ENCODE data around the gene PRSS27.

DNA sequence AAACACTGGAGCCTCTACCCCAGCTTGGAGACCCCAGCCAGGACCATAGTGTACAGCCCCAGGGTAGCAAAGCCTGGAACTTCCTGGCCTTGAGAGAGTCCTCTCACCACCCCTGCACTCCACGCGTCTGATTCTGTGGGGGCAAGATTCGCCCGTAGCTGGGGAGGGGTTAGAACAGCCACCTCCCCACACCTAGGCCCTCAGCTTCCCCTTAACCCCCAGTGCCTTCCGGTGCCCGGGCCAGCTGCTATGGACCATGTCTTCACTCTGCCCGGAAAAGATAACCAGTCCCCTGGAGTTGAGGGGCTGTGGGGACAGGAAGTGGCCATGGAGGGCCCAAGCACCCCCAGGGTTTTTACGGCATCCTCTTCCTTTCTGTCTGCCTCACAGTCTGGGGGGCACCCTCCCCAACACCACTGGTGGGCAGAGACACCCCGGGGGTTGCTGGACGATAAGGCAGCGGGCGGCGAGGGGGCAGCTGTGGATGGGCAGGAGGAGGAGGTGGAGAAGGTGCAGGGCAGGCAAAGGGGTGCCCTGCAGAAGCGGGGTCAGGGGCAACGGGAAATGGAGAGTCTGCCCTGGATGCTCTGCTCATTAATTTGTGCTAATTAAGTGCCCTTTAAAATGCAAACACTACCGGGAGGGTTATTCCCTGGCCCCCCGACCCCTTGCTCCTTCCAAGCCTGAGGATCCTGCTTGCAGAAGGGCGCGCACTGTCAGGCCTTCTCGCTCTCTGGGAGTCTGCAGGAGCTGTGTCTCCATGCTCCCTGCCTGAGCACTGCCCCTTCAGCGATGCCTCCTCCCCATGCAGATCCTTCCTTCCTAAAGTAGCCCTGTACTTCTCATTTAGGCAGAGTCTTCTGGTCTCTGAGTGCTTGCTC, 2.4 kb downstream of the PRSS27 start:
- TF ChIP-seq, protein P1, sequence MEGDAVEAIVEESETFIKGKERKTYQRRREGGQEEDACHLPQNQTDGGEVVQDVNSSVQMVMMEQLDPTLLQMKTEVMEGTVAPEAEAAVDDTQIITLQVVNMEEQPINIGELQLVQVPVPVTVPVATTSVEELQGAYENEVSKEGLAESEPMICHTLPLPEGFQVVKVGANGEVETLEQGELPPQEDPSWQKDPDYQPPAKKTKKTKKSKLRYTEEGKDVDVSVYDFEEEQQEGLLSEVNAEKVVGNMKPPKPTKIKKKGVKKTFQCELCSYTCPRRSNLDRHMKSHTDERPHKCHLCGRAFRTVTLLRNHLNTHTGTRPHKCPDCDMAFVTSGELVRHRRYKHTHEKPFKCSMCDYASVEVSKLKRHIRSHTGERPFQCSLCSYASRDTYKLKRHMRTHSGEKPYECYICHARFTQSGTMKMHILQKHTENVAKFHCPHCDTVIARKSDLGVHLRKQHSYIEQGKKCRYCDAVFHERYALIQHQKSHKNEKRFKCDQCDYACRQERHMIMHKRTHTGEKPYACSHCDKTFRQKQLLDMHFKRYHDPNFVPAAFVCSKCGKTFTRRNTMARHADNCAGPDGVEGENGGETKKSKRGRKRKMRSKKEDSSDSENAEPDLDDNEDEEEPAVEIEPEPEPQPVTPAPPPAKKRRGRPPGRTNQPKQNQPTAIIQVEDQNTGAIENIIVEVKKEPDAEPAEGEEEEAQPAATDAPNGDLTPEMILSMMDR (IDR thresholded peaks at IDR 0.05; ENCODE audit: low read depth, low read length): no peak
- TF ChIP-seq, protein P2, sequence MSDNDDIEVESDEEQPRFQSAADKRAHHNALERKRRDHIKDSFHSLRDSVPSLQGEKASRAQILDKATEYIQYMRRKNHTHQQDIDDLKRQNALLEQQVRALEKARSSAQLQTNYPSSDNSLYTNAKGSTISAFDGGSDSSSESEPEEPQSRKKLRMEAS (IDR thresholded peaks at IDR 0.05; ENCODE audit: low read depth, low read length): no peak

Data from NB4 (cell line).